GM19395 (cell line): ENCODE measurements around the gene PPP1R9B.

ENCODE experiments used
- ATAC-seq: cut with Tn5 transposase; IDR thresholded peaks from one replicate; pipeline ENCODE4 v1.9.1; 2021; ENCODE audit warnings: mild to moderate bottlenecking, moderate library complexity; ENCODE audit not compliant: unreplicated experiment

Gene PPP1R9B

DNA sequence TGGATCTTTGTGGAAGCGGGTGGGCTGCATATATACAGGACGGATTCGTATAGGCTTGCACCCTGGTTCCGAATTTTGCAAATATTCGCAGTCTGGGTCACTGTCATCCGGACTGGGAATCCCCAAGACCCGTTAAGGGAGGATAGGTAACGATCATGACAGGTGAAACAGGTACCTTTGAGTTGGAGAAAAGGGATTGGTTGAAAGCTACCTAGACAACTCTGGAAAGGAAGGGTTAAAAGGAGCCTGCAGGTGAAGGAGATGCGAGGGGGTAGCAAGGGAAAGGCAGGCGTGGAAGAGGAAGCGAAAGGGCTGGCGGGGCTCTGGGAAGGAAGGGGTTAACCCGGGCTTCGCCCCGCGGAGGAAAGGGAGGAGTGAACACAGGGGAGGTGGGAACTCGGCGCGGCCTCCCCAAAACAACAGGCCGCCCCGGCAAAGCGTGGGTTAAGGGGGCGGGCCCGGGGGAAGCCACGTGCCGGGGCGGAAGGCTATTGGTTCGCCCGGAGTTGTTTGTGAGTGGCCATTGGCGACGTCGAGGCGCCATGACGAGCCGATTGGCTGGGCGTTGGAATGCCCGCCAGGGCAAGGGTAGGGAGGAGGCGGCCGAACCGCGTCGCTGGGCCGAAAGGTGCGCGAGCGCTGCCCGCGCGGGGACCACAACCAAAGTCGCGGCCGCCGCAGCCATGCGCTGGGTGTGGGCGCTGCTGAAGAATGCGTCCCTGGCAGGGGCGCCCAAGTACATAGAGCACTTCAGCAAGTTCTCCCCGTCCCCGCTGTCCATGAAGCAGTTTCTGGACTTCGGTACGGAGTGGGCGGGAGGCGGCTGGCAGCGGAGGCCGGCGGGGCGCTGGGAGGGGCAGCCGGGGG lies 55.5 kb downstream of the PPP1R9B start, which contains the start of gene PDK2:
TSS of gene PDK2 (plus strand) at position 599 of the 867 bp plus-strand sequence. CDS start at position 684, 85 bp downstream.
- peak; percentile 91 for ATAC-seq

DNA sequence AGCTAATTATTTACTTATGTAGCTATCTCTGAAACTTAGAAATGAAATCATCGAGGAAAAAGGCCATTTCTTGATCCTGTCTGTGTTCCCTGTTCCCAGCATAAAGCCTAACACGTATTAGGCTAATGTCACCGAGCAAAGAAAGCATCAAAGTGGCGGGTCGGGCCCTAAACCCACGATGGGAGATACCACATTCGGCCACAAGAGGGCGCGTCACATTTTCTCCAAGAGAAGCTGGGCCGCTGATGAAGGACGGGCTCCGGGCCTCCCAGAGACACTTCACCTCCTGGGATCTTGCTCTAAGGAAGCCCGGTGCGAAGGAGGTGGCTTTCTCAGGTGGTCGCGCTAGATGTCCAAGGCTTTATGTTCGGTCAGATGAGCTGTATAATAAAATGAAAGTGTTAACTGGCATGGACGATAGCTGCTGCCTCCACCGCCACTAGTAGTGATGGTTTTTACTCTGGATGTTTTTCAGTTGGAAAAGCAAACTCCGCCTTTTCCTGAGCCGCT lies 56.2 kb downstream of the PPP1R9B start:
- peak; percentile 43 for ATAC-seq

DNA sequence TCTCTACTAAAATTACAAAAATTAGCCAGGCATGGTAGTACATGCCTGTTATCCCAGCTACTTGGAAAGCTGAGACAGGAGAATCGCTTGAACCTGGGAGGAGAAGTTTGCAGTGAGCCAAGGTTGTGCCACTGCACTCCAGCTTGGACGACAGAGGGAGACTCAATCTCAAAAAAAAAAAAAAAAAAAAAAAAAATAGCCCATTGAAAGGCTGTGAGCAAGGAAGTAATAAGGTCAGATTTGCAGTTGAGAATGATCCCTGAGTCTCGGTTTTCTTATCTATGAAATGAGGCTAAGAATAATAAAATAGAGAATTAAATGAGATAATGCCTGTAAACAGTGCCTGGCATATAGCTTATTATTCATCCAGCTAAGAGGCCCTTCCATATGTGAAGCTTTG lies 56.7 kb downstream of the PPP1R9B start:
- no peak for ATAC-seq

DNA sequence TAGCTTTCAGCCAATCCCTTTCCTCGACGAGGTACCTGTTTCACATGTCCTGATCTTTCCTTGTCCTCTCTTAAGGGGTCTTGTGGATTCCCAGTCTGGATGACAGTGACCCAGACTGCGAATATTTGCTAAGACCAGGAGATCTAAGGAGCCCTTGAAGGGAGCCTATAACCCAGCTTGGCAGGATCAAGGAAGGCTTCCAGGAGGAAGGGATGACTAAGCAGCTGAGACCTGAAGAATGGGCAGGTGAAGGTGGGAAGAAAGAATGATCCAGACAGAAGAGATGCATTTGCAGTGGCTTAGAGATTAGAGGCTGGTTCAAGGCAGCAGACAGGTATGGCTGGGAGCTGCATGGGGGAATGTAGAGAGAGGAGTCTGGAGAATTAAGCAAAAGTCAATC lies 57.2 kb downstream of the PPP1R9B start:
- ATAC-seq = no peak

DNA sequence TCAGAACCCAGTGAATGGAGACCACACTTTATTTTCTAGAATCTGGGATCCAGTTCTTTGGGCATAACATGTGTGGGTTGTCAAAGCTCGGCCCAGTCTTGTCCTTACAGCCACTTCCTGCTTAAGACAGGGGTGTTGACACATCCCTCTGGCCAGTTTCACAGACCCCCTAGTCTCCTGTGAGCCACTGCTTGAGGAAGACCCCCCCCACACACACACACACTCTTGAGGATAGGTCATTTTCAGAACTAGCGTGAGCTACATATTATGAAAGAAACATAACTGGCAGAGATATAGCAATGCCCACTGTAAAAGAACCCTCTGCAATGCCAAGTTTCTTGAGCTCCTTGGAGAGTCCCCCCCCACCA lies 58.6 kb downstream of the PPP1R9B start:
- no peak for ATAC-seq

DNA sequence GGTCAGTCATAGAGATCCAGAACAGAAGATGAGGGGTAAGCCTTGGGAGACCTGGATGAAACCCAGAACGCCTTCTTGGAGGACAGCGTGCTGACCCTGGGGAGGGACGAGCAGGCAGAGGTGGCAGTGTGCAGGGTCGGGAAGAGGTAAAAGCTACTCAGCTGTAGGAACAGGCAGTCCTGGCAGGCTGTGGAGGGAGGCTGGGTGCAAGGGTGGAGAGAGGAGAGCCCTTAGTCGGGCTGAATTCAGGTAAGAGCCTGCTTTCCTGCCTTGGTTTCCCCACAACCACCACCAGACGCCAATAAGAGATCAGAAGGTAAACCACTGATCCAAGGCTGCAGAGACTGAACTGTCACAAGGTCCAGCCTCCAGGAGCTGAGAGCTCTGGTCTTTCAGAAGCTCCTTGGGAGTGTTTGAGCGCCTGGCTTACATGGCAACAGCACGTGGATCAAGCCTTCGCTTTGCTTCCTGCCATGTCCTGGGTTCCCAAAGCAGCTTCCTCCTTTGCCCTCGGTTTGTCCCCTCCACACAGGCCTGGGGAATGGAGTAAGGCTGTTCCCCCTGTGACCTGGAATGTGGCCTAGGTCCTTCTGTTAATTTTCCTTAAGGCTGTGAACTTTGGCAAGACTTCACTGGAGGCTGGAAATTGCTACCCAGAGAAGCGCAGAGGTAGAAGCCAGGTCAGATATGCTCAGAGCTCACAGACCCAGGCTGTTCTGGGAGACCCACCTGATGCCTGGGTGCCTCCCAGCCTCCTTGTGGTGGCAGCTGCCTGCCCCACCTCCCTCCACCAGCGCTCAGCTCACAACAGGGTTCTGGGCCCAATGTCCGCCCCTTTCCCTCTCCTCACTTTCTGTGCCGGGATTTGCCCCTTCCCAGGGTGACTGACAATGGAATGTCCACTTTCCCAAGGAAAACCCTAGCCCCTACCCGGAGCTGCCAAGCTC lies 59.2 kb downstream of the PPP1R9B start:
- no peak for ATAC-seq

DNA sequence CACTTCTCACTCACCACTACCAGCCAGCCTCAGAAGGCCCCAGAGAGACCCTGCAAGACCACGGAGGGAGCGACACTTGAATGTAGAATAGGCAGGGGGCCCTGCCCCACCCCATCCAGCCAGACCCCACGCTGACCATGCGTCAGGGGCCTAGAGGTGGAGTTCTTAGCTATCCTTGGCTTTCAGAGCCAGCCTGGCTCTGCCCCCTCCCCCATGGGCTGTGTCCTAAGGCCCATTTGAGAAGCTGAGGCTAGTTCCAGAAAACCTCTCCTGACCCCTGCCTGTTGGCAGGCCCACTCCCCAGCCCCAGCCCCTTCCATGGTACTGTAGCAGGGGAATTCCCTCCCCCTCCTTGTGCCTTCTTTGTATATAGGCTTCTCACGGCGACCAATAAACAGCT lies 60.4 kb downstream of the PPP1R9B start:
- ATAC-seq = no peak

DNA sequence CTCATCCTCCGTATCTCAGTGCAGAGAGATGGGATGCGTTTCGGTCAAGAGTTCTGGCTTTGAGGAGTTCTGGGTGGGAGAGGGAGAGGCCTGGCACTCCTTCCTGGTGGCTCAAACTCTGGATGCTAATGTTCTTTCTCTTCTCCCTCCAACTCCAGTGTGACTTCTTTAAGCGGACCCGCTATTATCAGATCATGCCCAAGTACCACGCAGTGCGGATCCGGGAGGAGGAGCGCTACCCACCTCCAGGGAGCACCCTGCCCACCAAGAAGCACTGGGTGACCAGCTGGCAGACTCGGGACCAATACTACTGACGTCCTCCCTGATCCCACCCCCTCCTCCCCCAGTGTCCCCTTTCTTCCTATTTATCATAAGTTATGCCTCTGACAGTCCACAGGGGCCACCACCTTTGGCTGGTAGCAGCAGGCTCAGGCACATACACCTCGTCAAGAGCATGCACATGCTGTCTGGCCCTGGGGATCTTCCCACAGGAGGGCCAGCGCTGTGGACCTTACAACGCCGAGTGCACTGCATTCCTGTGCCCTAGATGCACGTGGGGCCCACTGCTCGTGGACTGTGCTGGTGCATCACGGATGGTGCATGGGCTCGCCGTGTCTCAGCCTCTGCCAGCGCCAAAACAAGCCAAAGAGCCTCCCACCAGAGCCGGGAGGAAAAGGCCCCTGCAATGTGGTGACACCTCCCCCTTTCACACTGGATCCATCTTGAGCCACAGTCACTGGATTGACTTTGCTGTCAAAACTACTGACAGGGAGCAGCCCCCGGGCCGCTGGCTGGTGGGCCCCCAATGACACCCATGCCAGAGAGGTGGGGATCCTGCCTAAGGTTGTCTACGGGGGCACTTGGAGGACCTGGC lies 61.3 kb downstream of the PPP1R9B start:
- ATAC-seq = no peak

DNA sequence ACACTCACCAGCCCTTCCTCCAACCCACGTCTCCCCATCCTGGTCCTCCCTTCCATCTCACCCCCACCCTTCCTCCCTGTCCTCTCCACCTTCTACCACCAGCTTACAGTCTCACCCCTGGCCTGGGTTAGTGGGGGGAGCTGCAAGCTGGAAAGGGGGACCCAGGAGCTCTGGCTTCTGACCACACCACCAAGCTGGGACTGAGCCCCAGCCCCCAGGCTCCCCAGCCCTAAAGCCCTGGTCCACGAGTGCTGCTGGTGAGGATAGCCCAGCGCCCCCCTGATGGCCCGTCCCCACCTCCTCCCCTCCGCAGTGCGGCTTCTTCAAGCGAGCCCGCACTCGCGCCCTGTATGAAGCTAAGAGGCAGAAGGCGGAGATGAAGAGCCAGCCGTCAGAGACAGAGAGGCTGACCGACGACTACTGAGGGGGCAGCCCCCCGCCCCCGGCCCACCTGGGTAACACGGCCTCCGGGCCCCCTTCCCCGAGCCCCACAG lies 62.5 kb downstream of the PPP1R9B start:
- no peak for ATAC-seq

DNA sequence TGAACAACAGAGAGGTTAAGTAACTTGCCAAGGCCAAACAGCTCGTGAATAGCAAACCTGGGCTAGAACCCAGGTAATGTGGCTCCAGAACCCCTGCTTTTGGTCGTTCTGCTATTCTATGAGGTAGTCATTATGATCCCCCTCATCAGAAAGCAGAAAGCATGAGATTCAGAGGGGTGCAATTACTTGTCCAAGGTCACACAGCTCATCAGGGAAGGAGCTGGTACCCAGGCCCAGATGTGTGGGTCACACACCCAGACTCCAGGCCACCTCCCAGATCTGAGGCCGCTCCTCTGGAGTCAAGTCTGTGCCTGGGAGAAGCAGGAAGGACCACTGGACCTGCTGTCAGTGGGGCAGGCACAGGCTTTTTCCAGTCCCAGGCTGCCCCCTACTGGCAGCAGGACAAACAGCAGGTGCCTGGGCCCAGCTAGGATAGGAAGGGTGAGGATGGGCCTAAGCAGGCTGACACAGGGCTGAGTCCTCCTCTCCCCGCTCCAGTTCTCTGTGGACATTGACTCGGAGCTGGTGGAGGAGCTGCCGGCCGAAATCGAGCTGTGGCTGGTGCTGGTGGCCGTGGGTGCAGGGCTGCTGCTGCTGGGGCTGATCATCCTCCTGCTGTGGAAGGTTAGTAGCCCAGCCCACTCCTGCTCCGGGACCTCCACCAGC lies 63.1 kb downstream of the PPP1R9B start:
- no peak for ATAC-seq
